CD14-positive monocyte (primary cell): ENCODE data around the gene GREB1L. TPM values are rescaled to one million over a fixed set of nuclear protein-coding genes. Genes with fewer than 3 reads are reported as not detected.

Experiments used
- DNase-seq, 3 donors: peaks; one replicate each; pipeline ENCODE4 v3.0.0-alpha.2; 2011 to 2022
- H2AFZ ChIP-seq: 2 replicates; pipeline ENCODE4 v1.6.0; 2012; ENCODE audit warnings: mild to moderate bottlenecking, low read depth, low read length, inconsistent platforms; ENCODE audit not compliant: insufficient read depth, poor library complexity, severe bottlenecking
- H3K27ac ChIP-seq, 2 donors: 1 replicate in 1 of 2; 2 replicates in 1 of 2; pipeline ENCODE4 v1.5.1; 2012 to 2013; ENCODE audit warnings: low read length in 2 of 2, control low read depth in 1 of 2, inconsistent platforms in 1 of 2, low read depth in 1 of 2, mild to moderate bottlenecking in 1 of 2
- H3K27me3 ChIP-seq, 2 donors: one replicate each; pipeline versions ENCODE4 v1.6.0 to v1.6.1; 2011 to 2013; ENCODE audit warnings: low read length in 2 of 2; ENCODE audit not compliant: control insufficient read depth in 2 of 2, insufficient read depth in 2 of 2
- H3K36me3 ChIP-seq, 2 donors: replicated peaks in 1 of 2; 1 replicate in 1 of 2; 2 replicates in 1 of 2; pipeline versions ENCODE4 v1.5.1 to v1.6.1; 2012 to 2013; ENCODE audit warnings: low read length in 2 of 2, control low read depth in 1 of 2, inconsistent platforms in 1 of 2, mild to moderate bottlenecking in 1 of 2; ENCODE audit not compliant: insufficient read depth in 2 of 2, control insufficient read depth in 1 of 2
- H3K4me1 ChIP-seq, 2 donors: 1 replicate in 1 of 2; 2 replicates in 1 of 2; pipeline versions ENCODE4 v1.5.1 to v1.6.1; 2012 to 2013; ENCODE audit warnings: low read length in 2 of 2, control low read depth in 1 of 2, inconsistent platforms in 1 of 2, mild to moderate bottlenecking in 1 of 2, moderate library complexity in 1 of 2; ENCODE audit not compliant: insufficient read depth in 2 of 2, control insufficient read depth in 1 of 2
- H3K4me2 ChIP-seq: replicated peaks from 2 replicates; pipeline ENCODE3; 2012; ENCODE audit warnings: low read length, moderate library complexity, mild to moderate bottlenecking; ENCODE audit not compliant: poor library complexity, severe bottlenecking; ENCODE audit errors: extremely low read depth
- H3K4me3 ChIP-seq, 3 experiments: fragments of 200-600 bp in 1 of 3; sonication (generic) in 1 of 3; replicated peaks in 1 of 3; 1 replicate in 2 of 3; 2 replicates in 1 of 3; pipeline ENCODE4 v1.5.1; 2011 to 2013; ENCODE audit warnings: low read length in 3 of 3, mild to moderate bottlenecking in 3 of 3, control low read depth in 2 of 3, low read depth in 2 of 3, inconsistent platforms in 1 of 3, moderate library complexity in 1 of 3
- H3K79me2 ChIP-seq: 2 replicates; pipeline ENCODE4 v1.6.0; 2012; ENCODE audit warnings: mild to moderate bottlenecking, control low read depth, inconsistent platforms, low read length, moderate library complexity; ENCODE audit not compliant: insufficient read depth
- H3K9ac ChIP-seq: 2 replicates; pipeline ENCODE4 v1.6.0; 2017; ENCODE audit warnings: low read length, mild to moderate bottlenecking; ENCODE audit not compliant: insufficient read depth, poor library complexity, severe bottlenecking
- H3K9me3 ChIP-seq, 2 donors: replicated peaks in 1 of 2; 1 replicate in 1 of 2; 2 replicates in 1 of 2; pipeline versions ENCODE4 v1.5.1 to v1.6.1; 2012 to 2013; ENCODE audit warnings: low read length in 2 of 2, control low read depth in 1 of 2; ENCODE audit not compliant: control insufficient read depth in 1 of 2, insufficient read depth in 1 of 2
- H4K20me1 ChIP-seq: 2 replicates; pipeline ENCODE4 v1.6.0; 2012; ENCODE audit warnings: mild to moderate bottlenecking, low read length, control low read depth, moderate library complexity; ENCODE audit not compliant: insufficient read depth
- H3K27ac Mint-ChIP-seq, 7 donors: one replicate each; pipeline ENCODE4 v1.8.0; 2020; ENCODE audit warnings: mild to moderate bottlenecking in 7 of 7, mixed read lengths in 7 of 7, moderate library complexity in 6 of 7, inconsistent platforms in 2 of 7
- H3K27me3 Mint-ChIP-seq, 3 donors: one replicate each; pipeline ENCODE4 v1.8.0; 2021 to 2022; ENCODE audit warnings: low read depth in 3 of 3, mild to moderate bottlenecking in 3 of 3, mixed read lengths in 3 of 3, moderate library complexity in 3 of 3, inconsistent platforms in 1 of 3
- H3K36me3 Mint-ChIP-seq, 2 donors: one replicate each; pipeline ENCODE4 v1.8.0; 2020; ENCODE audit warnings: mixed read lengths in 2 of 2, inconsistent platforms in 1 of 2, mild to moderate bottlenecking in 1 of 2
- H3K4me1 Mint-ChIP-seq: one replicate; pipeline ENCODE4 v1.8.0; 2020; ENCODE audit warnings: mild to moderate bottlenecking, mixed read lengths
- H3K4me3 Mint-ChIP-seq, 2 donors: one replicate each; pipeline ENCODE4 v1.8.0; 2020; ENCODE audit warnings: mild to moderate bottlenecking in 2 of 2, mixed read lengths in 2 of 2, moderate library complexity in 1 of 2
- H3K9me3 Mint-ChIP-seq, 7 donors: one replicate each; pipeline ENCODE4 v1.8.0; 2020 to 2022; ENCODE audit warnings: mixed read lengths in 7 of 7, mild to moderate bottlenecking in 6 of 7, moderate library complexity in 6 of 7, inconsistent platforms in 2 of 7
- CTCF ChIP-seq: fragments of 200-600 bp; IDR thresholded peaks from one replicate; pipeline ENCODE4 v1.8.0; 2022; ENCODE audit warnings: antibody characterized with exemption, mild to moderate bottlenecking
- WGBS: methylation state at CpG from one replicate; pipeline ENCODE4 v1.1.5; 2013; ENCODE audit warnings: missing lambda C conversion rate; ENCODE audit not compliant: insufficient coverage; 5-methylcytosine and 5-hydroxymethylcytosine counted together
- intact Hi-C, 2 donors: fragments of 100-400 bp; cut with micrococcal nuclease; formaldehyde crosslinking; loops; one replicate each; pipeline versions ENCODE4 v1.15.0 to v1.15.1; 2023
- polyA plus RNA-seq, 3 donors: library from polyadenylated mRNA; depleted of rRNA in 1 of 3; unstranded in 2 of 3; stranded (reverse) in 1 of 3; fragments of 300-500 nt in 2 of 3; fragments of >200 nt in 1 of 3; fragmentation: Illumina TruSeq in 2 of 3; gene quantifications; 1 replicate in 2 of 3; 2 replicates in 1 of 3; pipeline ENCODE4 v1.2.3, GENCODE V29; 2012 to 2021

GREB1L gene
- polyA plus RNA-seq, 3 donors, result 0.02 to 0.03 TPM; not detected in 1

- H3K4me2 ChIP-seq, result no peak overlapping the region
- TF ChIP-seq CTCF, result no peak
- H3K27me3 ChIP-seq, result no peaks in the 10 kb centered on the region
- H3K4me3 ChIP-seq, result no peak overlapping the region
- Mint-ChIP-seq H3K4me3 (no peak overlapping the region), H3K4me1 (no peaks in the 10 kb centered on the region), H3K36me3 (no peaks in the 10 kb centered on the region), H3K9me3 (peaks cover 0 to 4% (median 0%) of the 10 kb centered on the region in 7 donors), H3K27ac (peak overlapping the region in 1 of 7 donors; percentile 1), H3K27me3 (peaks cover 1 to 2% (median 1%) of the 10 kb centered on the region in 3 donors)
- H2AFZ ChIP-seq, result no peak overlapping the region
- H3K79me2 ChIP-seq, result no peaks in the 10 kb centered on the region
- no peaks in the 10 kb centered on the region for H4K20me1 ChIP-seq
- intact Hi-C loops, result loop anchor here (2.0 to 5.0 kb wide), 2 partner anchors 467 kb away; no protein-coding TSS in a partner anchor
- DNase-seq, result no peak
- no peaks in the 10 kb centered on the region for H3K9me3 ChIP-seq
- H3K27ac ChIP-seq, result no peak overlapping the region
- WGBS, result 94% methylated on average over 12 of the region's 15 CpGs
- no peak overlapping the region for H3K9ac ChIP-seq
- no peaks in the 10 kb centered on the region for H3K4me1 ChIP-seq
- H3K36me3 ChIP-seq, result no peaks in the 10 kb centered on the region
Measured at GRCh38 chr18:21489919-21490495, 248.0 kb downstream of the GREB1L start.

GRCh38 chr18:21490748-21491147 lies 248.7 kb downstream of the GREB1L start:
- Histone ChIP-seq H3K79me2 (no peaks in the 10 kb centered on the region), H2AFZ (no peak overlapping the region), H3K9ac (no peak overlapping the region), H3K27ac (no peak overlapping the region), H3K27me3 (no peaks in the 10 kb centered on the region), H3K4me3 (no peak overlapping the region), H4K20me1 (no peaks in the 10 kb centered on the region), H3K4me2 (no peak overlapping the region), H3K36me3 (no peaks in the 10 kb centered on the region), H3K4me1 (no peaks in the 10 kb centered on the region), H3K9me3 (no peaks in the 10 kb centered on the region)
- Mint-ChIP-seq H3K36me3 (no peaks in the 10 kb centered on the region), H3K4me1 (no peaks in the 10 kb centered on the region), H3K4me3 (no peak overlapping the region), H3K9me3 (peaks cover 0 to 4% (median 0%) of the 10 kb centered on the region in 7 donors), H3K27me3 (peaks cover 0 to 1% (median 1%) of the 10 kb centered on the region in 3 donors), H3K27ac (no peak overlapping the region)
- DNase-seq, result no peak
- TF ChIP-seq CTCF, result no peak
- intact Hi-C loops, result loop anchor here in 1 of 2 donors (5.0 kb wide), 1 partner anchor 467 kb away; no protein-coding TSS in a partner anchor
- 93% methylated on average over 3 of the region's 4 CpGs for WGBS
